Measurements from ENCODE around the gene FUS.

The FUS gene

DNA sequence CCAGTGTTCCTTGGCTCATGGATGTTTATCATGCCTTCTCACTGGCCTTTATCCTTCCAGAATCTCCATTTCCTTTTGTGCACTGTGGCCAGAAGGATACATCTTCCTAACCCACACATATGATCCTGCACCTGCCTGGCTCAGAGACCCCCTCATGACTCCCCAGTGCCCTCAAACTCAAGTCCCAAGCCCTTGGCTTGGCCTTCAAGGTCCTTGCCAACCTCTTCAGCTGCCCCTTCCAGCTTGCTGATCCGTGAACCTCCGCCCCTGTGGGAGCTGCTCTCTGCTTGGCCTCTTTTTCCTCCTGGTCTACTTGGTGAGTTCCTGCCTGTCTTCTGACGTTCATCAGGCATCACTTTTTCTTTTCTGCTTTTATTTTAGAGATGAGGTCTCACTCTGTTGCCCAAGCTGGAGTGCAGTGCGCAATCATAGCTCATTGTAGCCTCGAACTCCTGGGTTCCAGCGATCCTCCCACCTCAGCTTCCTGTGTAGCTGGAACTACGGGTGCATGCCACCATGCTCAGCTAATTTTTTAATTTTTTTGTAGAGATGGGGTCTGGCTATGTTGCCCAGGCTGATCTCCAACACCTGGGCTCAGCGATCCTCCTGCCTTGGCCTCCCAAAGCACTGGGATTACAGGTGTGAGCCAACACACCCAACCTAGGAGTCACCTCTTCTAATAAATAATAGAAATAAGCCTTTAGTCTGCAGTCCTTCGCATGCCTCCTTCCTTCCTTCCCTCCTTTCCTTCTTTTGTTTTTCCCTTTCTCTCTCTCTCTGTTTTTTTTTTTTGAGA, 25.1 kb downstream of the FUS start:
- no peak for DNase-seq

- no peak for DNase-seq
These were observed 26.8 kb downstream of the FUS start for GRCh38 chr16:31206776-31207175.

DNA sequence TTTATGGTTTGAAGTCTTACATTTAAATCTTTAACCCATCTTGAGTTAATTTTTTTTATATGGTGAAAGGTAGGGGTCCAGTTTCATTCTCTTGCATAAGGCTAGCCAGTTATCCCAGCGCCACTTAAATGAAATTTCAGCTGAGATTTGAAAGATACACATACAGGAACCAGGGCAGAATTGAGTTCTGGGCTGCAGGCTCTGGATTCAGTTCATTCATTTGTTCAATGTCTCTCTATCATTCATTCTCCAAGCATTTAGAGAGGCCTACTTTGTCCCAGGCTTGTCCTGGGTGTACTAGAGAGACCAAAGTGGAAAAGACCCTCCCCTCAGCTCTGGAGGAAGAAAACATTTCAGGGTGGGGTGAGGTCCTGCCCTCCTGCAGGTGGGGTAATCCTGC, 33.4 kb downstream of the FUS start:
- DNase-seq: no peak

DNA sequence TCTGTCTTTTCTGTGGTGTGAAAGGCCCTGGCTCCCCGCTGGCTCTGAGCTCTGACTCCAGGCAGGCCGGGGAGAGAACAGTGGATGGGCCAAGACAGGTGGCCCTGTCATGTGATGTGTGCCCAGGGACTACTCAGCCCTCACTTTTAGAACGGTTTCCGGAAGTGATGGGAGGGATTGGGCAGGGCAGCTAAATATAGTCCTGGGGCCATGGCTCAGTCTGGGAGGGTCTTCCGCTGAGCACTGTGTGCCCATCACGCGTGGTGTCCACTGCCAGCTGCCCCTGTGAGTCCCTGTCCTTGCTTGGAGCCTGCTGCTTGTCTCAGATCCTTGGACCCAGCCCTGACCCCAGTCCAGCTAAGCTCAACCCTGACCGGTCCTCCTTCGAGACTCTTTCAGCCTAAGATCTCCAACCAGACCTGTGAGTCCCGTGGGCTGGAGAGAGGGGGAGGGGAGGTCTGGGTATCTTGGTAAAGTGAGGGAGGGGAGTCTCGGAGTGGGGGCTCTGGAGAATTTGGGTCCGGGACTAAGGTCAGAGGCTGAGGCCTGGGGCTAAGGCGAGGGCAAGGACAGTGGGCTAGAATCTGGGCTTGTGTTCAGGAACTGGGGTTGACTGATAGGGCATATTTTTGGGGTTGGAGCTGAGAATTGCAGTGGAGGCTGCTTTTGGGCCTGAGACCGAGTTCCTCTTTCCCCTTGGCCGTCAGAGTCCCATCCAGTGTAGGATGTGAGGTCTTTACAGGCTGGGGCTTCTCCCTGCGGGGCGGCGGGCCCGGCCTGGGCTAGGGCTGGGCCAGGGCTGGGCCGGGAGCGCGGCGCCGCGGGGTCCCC, 34.2 kb downstream of the FUS start, which contains the start of gene TRIM72:
TSS of gene TRIM72 (plus strand) at position 243 of the 831 bp plus-strand sequence. CDS start 620 bp downstream, outside the sequence.
- no peak for DNase-seq

DNA sequence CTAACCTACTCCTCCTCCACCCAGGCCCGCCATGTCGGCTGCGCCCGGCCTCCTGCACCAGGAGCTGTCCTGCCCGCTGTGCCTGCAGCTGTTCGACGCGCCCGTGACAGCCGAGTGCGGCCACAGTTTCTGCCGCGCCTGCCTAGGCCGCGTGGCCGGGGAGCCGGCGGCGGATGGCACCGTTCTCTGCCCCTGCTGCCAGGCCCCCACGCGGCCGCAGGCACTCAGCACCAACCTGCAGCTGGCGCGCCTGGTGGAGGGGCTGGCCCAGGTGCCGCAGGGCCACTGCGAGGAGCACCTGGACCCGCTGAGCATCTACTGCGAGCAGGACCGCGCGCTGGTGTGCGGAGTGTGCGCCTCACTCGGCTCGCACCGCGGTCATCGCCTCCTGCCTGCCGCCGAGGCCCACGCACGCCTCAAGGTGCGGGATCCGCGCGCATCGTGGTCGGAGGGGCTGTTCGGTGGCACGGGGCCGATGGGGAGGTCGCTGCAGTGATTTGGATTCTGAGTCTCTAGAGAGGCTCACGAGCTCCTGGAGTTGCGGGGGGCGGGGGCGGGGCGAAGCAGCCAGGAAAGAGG, 34.9 kb downstream of the FUS start:
- peak; percentile 72 for DNase-seq

DNA sequence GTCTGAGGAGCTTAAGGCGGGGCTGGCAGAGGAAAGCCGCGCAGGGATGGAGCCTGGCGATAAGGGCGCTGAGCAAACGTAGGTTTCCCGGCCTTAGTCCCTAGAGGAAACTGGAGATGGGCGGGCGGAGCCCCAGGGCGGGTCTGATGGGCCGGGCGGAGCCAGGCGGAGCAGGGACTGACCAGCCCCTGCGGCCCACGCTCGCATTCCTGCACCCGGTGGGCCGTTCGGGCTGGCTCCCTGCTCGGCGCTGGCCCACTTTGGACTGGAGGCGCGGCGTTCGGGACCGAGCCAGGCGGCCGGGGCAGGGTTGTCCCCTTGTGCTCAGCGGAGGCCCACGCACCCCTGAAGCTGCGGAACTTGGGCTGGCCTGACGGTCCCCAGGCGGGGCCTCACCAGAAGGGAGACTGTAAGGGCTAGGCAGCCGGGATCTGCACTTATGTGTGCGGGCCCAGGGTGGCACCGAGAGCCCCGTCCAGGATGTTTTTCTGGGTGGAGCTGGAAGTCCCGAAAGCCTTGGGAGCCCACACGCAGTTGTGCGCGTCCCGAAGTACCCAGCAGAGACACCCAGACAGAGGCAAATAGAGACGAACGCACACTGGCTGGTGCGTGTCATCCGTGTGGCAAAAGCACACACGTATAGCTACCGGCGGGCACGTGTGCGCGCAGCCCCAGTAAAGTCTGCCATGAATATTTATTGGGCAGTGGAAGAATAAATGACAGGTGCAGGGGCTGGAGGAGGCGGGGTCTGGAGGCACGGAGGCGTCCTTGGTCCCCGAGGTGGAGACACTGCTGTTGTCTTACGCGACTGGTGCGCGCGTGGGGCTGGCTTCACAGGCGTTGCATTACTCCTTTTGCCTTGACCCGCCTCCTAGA, 35.6 kb downstream of the FUS start:
- DNase-seq: peak; percentile 61

- peak; percentile 42 for DNase-seq
These were observed 36.6 kb downstream of the FUS start, which contains the start of gene PYDC1 for GRCh38 chr16:31216422-31217135. Gene PYDC1, minus strand, starts transcription at chr16:31217135. Its CDS starts 107 bp downstream, at chr16:31217028.

DNA sequence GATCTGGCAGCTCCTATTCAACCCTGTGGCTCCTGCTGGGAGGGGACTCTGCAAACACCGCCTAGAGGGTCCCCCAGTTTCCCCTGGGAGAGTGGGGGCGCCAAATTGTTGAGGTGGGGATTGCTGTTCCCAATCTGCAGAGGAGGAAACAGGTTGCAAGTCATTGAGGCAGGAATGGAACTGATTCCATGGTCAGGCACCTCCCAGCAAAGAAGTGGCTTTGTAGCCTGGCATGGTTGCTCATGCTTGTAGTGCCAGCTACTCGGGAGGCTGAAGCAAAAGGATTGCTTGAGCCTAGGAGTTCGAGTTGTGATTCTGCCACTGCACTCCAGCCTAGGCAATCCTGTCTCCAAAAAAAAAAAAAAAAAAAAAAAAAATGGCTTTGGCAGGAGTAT, 37.2 kb downstream of the FUS start:
- DNase-seq: no peak

GRCh38 chr16:31219154-31219741, 39.3 kb downstream of the FUS start:
- no peak for DNase-seq

DNA sequence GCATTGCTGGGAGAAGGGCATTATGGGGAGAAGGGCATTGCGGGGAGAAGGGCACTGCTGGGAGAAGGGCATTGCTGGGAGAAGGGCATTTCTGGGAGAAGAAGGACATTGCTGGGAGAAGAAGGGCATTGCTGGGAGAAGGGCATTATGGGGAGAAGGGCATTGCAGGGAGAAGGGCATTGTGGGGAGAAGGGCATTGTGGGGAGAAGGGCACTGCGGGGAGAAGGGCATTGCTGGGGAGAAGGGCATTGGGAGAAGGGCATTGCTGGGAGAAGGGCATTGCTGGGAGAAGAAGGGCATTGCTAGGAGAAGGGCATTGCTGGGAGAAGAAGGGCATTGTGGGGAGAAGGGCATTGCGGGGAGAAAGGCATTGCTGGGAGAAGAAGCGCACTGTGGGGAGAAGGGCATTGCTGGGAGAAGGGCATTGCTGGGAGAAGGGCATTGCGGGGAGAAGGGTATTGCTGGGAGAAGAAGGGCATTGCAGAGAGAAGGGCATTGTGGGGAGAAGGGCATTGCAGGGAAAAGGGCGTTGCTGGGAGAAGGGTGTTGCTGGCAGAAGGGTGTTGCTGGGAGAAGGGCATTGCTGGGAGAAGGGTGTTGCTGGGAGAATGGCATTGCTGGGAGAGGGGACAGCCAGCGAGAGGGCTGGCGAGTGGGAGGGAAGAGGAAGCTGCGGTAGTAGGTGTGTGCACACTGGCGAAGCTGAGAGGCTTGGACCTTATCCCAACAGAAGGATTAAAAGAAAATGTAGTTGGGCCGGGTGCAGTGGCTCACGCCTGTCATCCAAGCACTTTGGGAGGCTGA, 41.6 kb downstream of the FUS start:
- no peak for DNase-seq

DNA sequence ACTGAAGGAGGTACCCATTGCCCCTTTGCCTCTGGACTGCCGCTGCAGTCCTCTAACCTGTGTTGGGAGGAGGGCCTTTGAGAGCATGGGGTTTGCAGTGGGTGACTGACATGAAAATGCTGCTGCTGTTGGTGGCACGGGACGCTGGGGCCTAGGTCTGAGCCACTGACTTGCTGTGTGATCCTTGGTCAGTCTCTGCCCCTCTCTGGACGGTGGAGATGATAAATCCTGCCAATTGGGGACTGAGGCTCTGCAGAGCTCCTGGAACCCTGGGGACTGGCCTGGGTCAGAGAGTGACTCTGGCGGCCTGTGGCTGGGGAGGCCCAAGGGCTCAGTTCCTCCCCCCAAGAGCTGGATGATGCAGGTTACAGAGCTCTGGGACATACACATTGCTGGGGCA, 43.1 kb downstream of the FUS start:
- no peak for DNase-seq

- no peak for DNase-seq
These were observed 44.4 kb downstream of the FUS start for GRCh38 chr16:31224092-31224955.

GRCh38 chr16:31225193-31225592, 45.3 kb downstream of the FUS start:
- no peak for DNase-seq

GRCh38 chr16:31228206-31228605, 48.3 kb downstream of the FUS start:
- DNase-seq: no peak

DNA sequence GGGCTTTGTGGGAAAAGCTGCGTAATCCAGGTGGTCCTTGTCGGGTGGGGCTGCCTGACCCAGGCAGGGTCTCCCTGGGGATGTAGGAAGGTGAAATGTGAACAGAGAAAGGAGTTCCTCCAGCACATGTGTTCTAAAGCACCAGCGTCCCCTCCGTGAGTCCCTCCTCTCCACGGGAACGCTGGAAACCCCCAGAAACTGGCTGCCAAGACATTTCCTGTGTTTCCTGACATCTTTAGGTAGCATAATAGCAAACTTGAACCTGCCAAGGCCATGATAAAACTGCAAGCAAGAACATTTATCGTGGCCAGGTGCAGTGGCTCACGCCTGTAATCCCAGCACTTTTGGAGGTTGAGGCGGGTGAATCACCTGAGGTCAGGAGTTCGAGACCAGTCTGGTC, 49.6 kb downstream of the FUS start:
- DNase-seq: no peak

DNA sequence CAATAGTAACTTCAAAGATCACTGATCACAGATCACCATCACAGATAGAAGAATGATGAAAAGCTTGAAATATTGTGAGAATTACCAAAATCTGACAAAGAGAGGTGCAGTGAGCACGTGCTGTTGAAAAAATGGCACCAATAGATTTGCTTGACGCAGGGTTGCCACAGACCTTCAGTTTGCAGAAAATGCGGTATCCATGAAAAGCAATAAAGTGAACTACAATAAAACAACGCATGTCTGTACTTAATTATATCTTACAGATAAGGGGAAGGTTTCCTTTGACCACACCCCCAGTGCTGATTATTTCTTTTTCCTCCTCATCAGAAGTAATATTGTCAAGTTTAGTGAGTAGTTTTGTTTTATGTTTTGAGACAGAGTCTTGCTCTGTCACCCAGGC, 58.1 kb downstream of the FUS start:
- DNase-seq: no peak
